ENCODE data around the gene FRMD4A. TPM values are rescaled to one million over a fixed set of nuclear protein-coding genes. Genes with fewer than 3 reads are reported as not detected.

The FRMD4A gene
- total RNA-seq, 1 experiment from 2014 or later, result 19.6 TPM

GRCh38 chr10:13632884-13633440, 697.8 kb downstream of the FRMD4A start:
- no peak for DNase-seq
- Mint-ChIP-seq H3K27ac (peak overlapping the region in 1 of 3 experiments; percentile 51; a peak in 2 of 7 replicates), H3K4me3 (no peak overlapping the region), H3K27me3 (ENCODE audit: low read depth) (no peaks in the 10 kb centered on the region), H3K9me3 (no peaks in the 10 kb centered on the region; a peak in 1 of 5 replicates), H3K4me1 (peaks cover 6 to 11% of the 10 kb centered on the region in 2 experiments; a peak in 3 of 4 replicates), H3K36me3 (ENCODE audit: insufficient read depth in 1 of 3, low read depth in 3 of 3) (peaks cover 0 to 7% (median 1%) of the 10 kb centered on the region in 3 experiments; a peak in 3 of 7 replicates)
- WGBS (ENCODE audit: extremely low coverage, insufficient read length, low lambda C conversion rate), result no CpG with 5 or more reads among the region's 5 CpGs
- Histone ChIP-seq H3K23me2 (ENCODE audit: insufficient read length, low read depth, low read length, poor library complexity, severe bottlenecking) (no peaks in the 10 kb centered on the region), H3K4me2 (ENCODE audit: insufficient read depth, insufficient read length, low read length) (no peak overlapping the region), H3K27me3 (ENCODE audit: insufficient read depth, low read length) (no peaks in the 10 kb centered on the region), H3K4ac (ENCODE audit: low read depth, low read length) (no peak overlapping the region), H2BK5ac (ENCODE audit: insufficient read length, low read length) (no peak overlapping the region), H3K56ac (ENCODE audit: insufficient read length, low read depth, low read length) (no peak overlapping the region), H2AFZ (ENCODE audit: low read length) (no peak overlapping the region), H3K4me1 (ENCODE audit: insufficient read depth, low read length) (peaks cover 1% of the 10 kb centered on the region), H2BK15ac (ENCODE audit: low read depth, low read length) (no peak overlapping the region), H3K79me2 (ENCODE audit: insufficient read depth, low read length) (no peaks in the 10 kb centered on the region), H3K18ac (ENCODE audit: insufficient read length, low read depth, low read length) (no peak overlapping the region), H4K91ac (ENCODE audit: insufficient read length, low read depth, low read length) (no peak overlapping the region), H4K8ac (replicated peaks; ENCODE audit: insufficient read length, low read depth, low read length) (no peak overlapping the region), H3K23ac (ENCODE audit: insufficient read length, low read depth, low read length) (no peak overlapping the region), H3K14ac (ENCODE audit: insufficient read depth, low read length) (no peak overlapping the region), H4K5ac (ENCODE audit: insufficient read length, low read depth, low read length) (no peak overlapping the region), H3T11ph (ENCODE audit: low read length) (no peak overlapping the region), H2BK12ac (ENCODE audit: insufficient read length, low read depth, low read length) (no peak overlapping the region), H3K79me1 (ENCODE audit: insufficient read depth, low read depth, low read length, poor library complexity, severe bottlenecking) (no peaks in the 10 kb centered on the region), H2BK20ac (ENCODE audit: low read depth, low read length, poor library complexity, severe bottlenecking) (no peak overlapping the region), H3K9me3 (ENCODE audit: control insufficient read depth, low read depth, low read length) (no peaks in the 10 kb centered on the region), H3K9ac (ENCODE audit: extremely low read depth, insufficient read length, low read length) (no peak overlapping the region), H4K20me1 (ENCODE audit: control insufficient read depth, insufficient read depth, insufficient read length) (no peaks in the 10 kb centered on the region), H3K27ac (ENCODE audit: insufficient read length, low read depth, low read length) (no peak overlapping the region), H2BK120ac (ENCODE audit: low read depth, low read length, poor library complexity, severe bottlenecking) (no peak overlapping the region), H2AK5ac (ENCODE audit: insufficient read length, low read length) (no peak overlapping the region)
- no peak for TF ChIP-seq CTCF (conservative IDR thresholded peaks at IDR 0.05)

Data from H9 (cell line).